Fibroblast of upper back skin (primary cell): ENCODE results near the gene MAPK8.

Experiments
- DNase-seq: peaks from one replicate; pipeline ENCODE4 v3.0.0-alpha.2; 2013

Gene MAPK8

GRCh38 chr10:48451969-48452878, 145.7 kb downstream of the MAPK8 start:
- DNase-seq: no peak

GRCh38 chr10:48452879-48453412, 146.5 kb downstream of the MAPK8 start:
- no peak for DNase-seq

GRCh38 chr10:48453451-48454301, 147.2 kb downstream of the MAPK8 start:
- no peak for DNase-seq

- DNase-seq: no peak
Observed at GRCh38 chr10:48454302-48455054, 148.0 kb downstream of the MAPK8 start.

GRCh38 chr10:48455055-48455391, 148.5 kb downstream of the MAPK8 start:
- DNase-seq: no peak

- DNase-seq: no peak
Observed at GRCh38 chr10:48455392-48456151, 149.1 kb downstream of the MAPK8 start.

- DNase-seq: peak; percentile 63
Observed at GRCh38 chr10:48456361-48456804, 149.9 kb downstream of the MAPK8 start.

- DNase-seq: no peak
Observed at GRCh38 chr10:48456808-48457761, 150.6 kb downstream of the MAPK8 start.

- no peak for DNase-seq
Observed at GRCh38 chr10:48457949-48458661, 151.6 kb downstream of the MAPK8 start.

- no peak for DNase-seq
Observed at GRCh38 chr10:48458662-48459048, 152.2 kb downstream of the MAPK8 start.

- no peak for DNase-seq
Observed at GRCh38 chr10:48459270-48460150, 153.0 kb downstream of the MAPK8 start.

GRCh38 chr10:48460182-48460581, 153.7 kb downstream of the MAPK8 start:
- DNase-seq: no peak

GRCh38 chr10:48461623-48462481, 155.4 kb downstream of the MAPK8 start:
- DNase-seq: no peak

GRCh38 chr10:48462482-48463020, 156.1 kb downstream of the MAPK8 start:
- DNase-seq: no peak

- no peak for DNase-seq
Observed at GRCh38 chr10:48463318-48464003, 157.0 kb downstream of the MAPK8 start.

GRCh38 chr10:48464121-48464870, 157.8 kb downstream of the MAPK8 start:
- no peak for DNase-seq
